Measurements from ENCODE around the gene PLB1. TPM values are rescaled to one million over a fixed set of nuclear protein-coding genes. Genes with fewer than 3 reads are reported as not detected.

The PLB1 gene
- total and polyA plus RNA-seq, 9 of the 15 experiments (the other 6 are each of a cell fraction or from before 2014, with no cell fraction given): 0.01 to 0.09 (median 0.07) TPM; not detected in 2

GRCh38 chr2:28580078-28580477 lies 84.2 kb downstream of the PLB1 start (continued):
- TF ChIP-seq ESRRA (IDR thresholded peaks at IDR 0.05; ENCODE audit: borderline replicate concordance, low read depth) (no peak), ZNF12 (CRISPR knock-in tag; IDR thresholded peaks at IDR 0.05) (no peak), SOX6 (IDR thresholded peaks at IDR 0.05) (no peak), REST (IDR thresholded peaks at IDR 0.05; ENCODE audit: borderline replicate concordance) (no peak), REST (CRISPR knock-in tag; IDR thresholded peaks at IDR 0.05; ENCODE audit: low read depth) (no peak), HLTF (IDR thresholded peaks at IDR 0.05) (no peak), KLF10 (CRISPR knock-in tag; IDR thresholded peaks at IDR 0.05) (no peak), POLR2A (conservative IDR thresholded peaks at IDR 0.05) (no peak), JUNB (CRISPR knock-in tag; conservative IDR thresholded peaks at IDR 0.05) (no peak), AFF4 (CRISPR knock-in tag; IDR thresholded peaks at IDR 0.05) (no peak), SMC3 (conservative IDR thresholded peaks at IDR 0.05; ENCODE audit: insufficient read depth, low read depth, low read length) (no peak), ASH1L (IDR thresholded peaks at IDR 0.05; ENCODE audit: borderline replicate concordance, low read depth, partially characterized antibody) (no peak)

Data from K562 (cell line).